Stomach smooth muscle (tissue), 2 donors: ENCODE results near the gene HDAC4.

Source experiments
- H3K27ac ChIP-seq: one replicate; pipeline ENCODE4 v1.7.0; 2013; ENCODE audit warnings: mild to moderate bottlenecking, low read length, inconsistent platforms
- H3K27me3 ChIP-seq, 2 donors: one replicate each; pipeline ENCODE4 v1.7.0; 2013; ENCODE audit warnings: low read length in 2 of 2; ENCODE audit not compliant: insufficient read depth in 2 of 2, control insufficient read depth in 1 of 2
- H3K36me3 ChIP-seq, 2 donors: one replicate each; pipeline ENCODE4 v1.7.0; 2013; ENCODE audit warnings: low read length in 2 of 2; ENCODE audit not compliant: control insufficient read depth in 2 of 2, insufficient read depth in 2 of 2
- H3K4me1 ChIP-seq: one replicate; pipeline ENCODE4 v1.7.0; 2013; ENCODE audit warnings: low read length; ENCODE audit not compliant: control insufficient read depth, insufficient read depth
- H3K4me3 ChIP-seq, 2 donors: one replicate each; pipeline ENCODE4 v1.7.0; 2013; ENCODE audit warnings: low read length in 2 of 2
- H3K9ac ChIP-seq, 2 donors: one replicate each; pipeline ENCODE4 v1.7.0; 2013; ENCODE audit warnings: low read length in 2 of 2, mild to moderate bottlenecking in 1 of 2
- H3K9me3 ChIP-seq, 2 donors: one replicate each; pipeline ENCODE4 v1.7.0; 2013; ENCODE audit warnings: low read length in 2 of 2; ENCODE audit not compliant: control insufficient read depth in 2 of 2
- donor health status: healthy.
- donor health status: Pancreatic carcinoma.

Gene HDAC4

GRCh38 chr2:239295377-239296019, 105.3 kb downstream of the HDAC4 start:
- peak overlapping the region; percentile 0 to 7 for H3K9ac ChIP-seq
- H3K27ac ChIP-seq = peak overlapping the region; percentile 62
- H3K36me3 ChIP-seq = no peaks in the 10 kb centered on the region
- H3K4me1 ChIP-seq = peaks cover 92% of the 10 kb centered on the region
- peak overlapping the region; percentile 26 to 64 for H3K4me3 ChIP-seq
- H3K27me3 ChIP-seq = no peaks in the 10 kb centered on the region
- no peaks in the 10 kb centered on the region for H3K9me3 ChIP-seq

DNA sequence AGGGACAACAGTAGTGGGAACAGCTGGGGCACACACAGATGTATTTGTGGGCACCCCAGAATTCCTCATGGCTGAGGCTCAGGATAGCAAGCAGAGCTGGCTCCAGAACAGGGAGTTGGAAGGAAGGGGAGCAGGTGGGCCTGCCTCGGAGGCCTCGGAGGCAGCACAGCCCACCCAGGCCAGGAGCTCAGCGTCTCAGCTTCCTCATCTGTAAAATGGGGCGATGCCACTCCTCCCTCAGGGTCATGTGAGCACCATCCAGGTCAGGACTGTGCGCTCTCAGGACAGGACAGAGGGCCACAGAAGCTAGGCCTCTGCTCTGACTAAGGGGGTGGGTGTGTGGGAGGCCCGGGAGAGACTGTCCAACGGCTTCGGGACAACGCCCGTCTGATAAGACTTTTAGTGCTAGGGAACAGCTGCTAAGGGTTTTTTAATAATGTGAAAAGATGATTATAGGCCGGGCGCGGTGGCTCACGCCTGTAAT, 106.2 kb downstream of the HDAC4 start:
- Histone ChIP-seq H3K9ac (no peak overlapping the region), H3K27me3 (no peaks in the 10 kb centered on the region), H3K27ac (peak overlapping the region; percentile 60), H3K36me3 (no peaks in the 10 kb centered on the region), H3K9me3 (no peaks in the 10 kb centered on the region), H3K4me1 (peaks cover 91% of the 10 kb centered on the region), H3K4me3 (no peak overlapping the region)

DNA sequence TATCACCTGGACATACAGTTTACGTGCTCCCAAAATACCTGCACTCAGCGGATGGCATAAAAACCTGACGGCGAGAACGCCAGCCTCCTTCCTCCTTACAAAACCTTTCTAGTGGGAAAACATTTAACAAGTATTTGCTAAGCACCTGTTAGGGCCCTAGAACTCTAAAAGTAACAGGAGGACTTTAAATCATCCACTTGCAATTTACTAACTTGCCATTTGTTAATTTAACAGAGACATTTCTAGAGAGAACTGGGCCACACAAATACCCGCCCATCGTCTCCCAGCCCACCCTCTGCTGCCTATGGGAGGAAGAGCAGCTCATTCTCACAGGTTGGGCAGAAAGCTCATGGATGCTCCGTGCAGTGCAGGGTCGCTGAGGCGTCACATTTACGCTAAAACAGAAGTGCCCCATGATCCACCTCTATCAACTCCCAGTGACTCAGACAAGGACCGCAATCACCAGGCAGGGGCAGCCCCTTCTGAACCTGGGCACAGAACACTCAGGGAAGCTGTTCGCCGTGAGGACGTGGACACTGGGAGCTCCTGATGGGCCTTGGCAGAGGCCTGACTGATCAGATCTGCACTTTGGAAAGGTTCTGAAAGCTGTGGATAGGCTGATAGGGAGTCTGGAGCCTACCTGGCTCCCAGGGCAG, 106.9 kb downstream of the HDAC4 start:
- H3K9me3 ChIP-seq = no peaks in the 10 kb centered on the region
- H3K9ac ChIP-seq = no peak overlapping the region
- peaks cover 88% of the 10 kb centered on the region for H3K4me1 ChIP-seq
- peak overlapping the region in 1 of 2 donors; percentile 22 for H3K4me3 ChIP-seq
- H3K27ac ChIP-seq = peak overlapping the region; percentile 83
- H3K36me3 ChIP-seq = no peaks in the 10 kb centered on the region
- H3K27me3 ChIP-seq = no peaks in the 10 kb centered on the region

DNA sequence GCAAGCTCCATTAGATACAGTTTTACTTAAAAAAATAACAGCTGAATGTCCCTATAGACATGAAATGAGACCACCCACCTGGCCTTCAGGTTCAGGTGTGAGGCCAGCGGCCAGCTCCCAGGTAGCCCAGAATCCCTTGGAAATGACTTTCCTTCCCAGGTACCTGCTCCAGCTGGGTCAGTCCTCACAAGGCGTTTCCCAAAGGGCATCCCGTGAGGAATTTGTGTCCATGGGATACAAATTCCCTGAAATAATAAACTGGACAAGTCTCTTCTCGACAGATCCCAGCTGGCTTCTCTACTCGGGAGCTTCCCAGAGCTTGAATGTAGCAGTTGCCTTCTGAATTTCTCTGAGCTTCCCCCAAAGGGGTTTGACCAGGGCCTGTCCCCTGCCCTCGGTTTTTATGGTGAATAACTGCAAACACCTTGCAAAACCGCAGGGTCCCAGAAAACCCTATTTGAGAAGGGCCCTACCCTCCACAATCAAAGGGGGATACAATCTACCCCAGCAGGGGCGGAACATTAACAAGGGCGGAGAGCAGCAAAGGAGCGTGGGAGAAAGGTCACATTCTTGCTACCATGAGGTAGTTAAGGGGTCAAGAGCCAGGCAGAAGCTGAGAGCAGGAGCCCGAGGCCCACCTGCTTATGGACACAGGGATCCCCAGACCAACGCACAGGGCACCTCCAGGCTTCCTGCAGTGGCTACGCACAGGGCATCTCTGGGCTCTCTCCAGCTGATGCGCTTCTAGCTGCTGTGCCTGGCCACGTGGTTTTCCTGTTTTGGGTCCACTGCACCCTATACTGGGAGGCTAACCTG, 107.7 kb downstream of the HDAC4 start:
- peak overlapping the region in 1 of 2 donors; percentile 8 for H3K4me3 ChIP-seq
- H3K9ac ChIP-seq = no peak overlapping the region
- H3K27ac ChIP-seq = peak overlapping the region; percentile 83
- H3K9me3 ChIP-seq = no peaks in the 10 kb centered on the region
- H3K27me3 ChIP-seq = no peaks in the 10 kb centered on the region
- H3K4me1 ChIP-seq = peaks cover 87% of the 10 kb centered on the region
- no peaks in the 10 kb centered on the region for H3K36me3 ChIP-seq

GRCh38 chr2:239292531-239292930, 108.3 kb downstream of the HDAC4 start:
- Histone ChIP-seq H3K4me1 (peaks cover 89% of the 10 kb centered on the region), H3K9me3 (no peaks in the 10 kb centered on the region), H3K36me3 (no peaks in the 10 kb centered on the region), H3K27ac (peak overlapping the region; percentile 83), H3K9ac (no peak overlapping the region), H3K27me3 (no peaks in the 10 kb centered on the region), H3K4me3 (no peak overlapping the region)

DNA sequence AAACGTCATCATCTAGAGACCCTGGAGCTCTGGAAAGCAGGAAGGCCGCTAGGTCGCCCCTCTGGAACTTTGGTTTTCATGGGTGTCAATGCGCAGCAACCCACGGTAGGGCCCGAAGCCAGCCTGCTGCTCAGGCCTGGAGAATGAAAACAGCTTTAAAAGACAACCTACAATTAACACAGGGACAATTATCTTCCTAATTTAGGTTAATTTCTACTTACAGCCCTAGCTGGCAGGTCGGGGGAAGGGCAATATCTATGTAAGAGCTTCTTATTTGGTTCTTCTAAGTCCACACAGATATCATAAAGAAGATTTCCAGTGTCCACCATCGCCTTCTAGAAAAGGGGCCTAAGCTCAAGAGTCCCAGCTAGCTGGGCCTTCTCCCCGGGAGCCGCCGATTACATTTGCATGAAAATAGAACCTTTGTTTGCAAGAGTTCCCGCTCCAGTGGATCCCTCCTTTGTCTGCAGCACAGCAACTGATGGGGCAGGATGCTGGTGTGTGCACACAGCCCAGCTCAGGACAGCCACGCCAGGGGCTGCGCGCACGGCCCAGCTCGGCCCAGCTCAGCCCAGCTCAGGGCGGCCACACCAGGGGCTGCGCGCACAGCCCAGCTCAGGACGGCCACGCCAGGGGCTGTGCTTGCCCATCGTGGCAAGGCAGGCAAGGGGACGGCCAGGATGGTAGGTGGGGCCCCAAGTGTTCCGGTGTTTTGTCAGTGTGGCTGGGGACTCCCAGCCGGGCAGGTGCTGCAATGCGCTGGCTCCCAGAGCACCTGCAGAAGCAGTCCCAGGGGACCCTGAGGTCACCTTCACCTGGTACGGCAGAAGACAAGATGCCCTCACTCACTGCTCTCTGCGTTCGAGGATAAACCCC, 109.1 kb downstream of the HDAC4 start:
- Histone ChIP-seq H3K9me3 (no peaks in the 10 kb centered on the region), H3K27ac (peak overlapping the region; percentile 83), H3K4me1 (peaks cover 87% of the 10 kb centered on the region), H3K9ac (no peak overlapping the region), H3K36me3 (no peaks in the 10 kb centered on the region), H3K4me3 (no peak overlapping the region), H3K27me3 (no peaks in the 10 kb centered on the region)

- Histone ChIP-seq H3K4me3 (peak overlapping the region in 1 of 2 donors; percentile 8), H3K36me3 (no peaks in the 10 kb centered on the region), H3K27ac (peak overlapping the region; percentile 83), H3K9ac (no peak overlapping the region), H3K27me3 (no peaks in the 10 kb centered on the region), H3K9me3 (no peaks in the 10 kb centered on the region), H3K4me1 (peaks cover 85% of the 10 kb centered on the region)
These were observed 110.0 kb downstream of the HDAC4 start for GRCh38 chr2:239290618-239291474.

GRCh38 chr2:239289545-239289944, 111.3 kb downstream of the HDAC4 start:
- Histone ChIP-seq H3K9ac (no peak overlapping the region), H3K27me3 (no peaks in the 10 kb centered on the region), H3K36me3 (no peaks in the 10 kb centered on the region), H3K27ac (peak overlapping the region; percentile 63), H3K4me3 (no peak overlapping the region), H3K4me1 (peaks cover 90% of the 10 kb centered on the region), H3K9me3 (no peaks in the 10 kb centered on the region)

GRCh38 chr2:239288951-239289511, 111.8 kb downstream of the HDAC4 start:
- no peaks in the 10 kb centered on the region for H3K27me3 ChIP-seq
- H3K9me3 ChIP-seq = no peaks in the 10 kb centered on the region
- H3K9ac ChIP-seq = peak overlapping the region in 1 of 2 donors; percentile 12
- no peaks in the 10 kb centered on the region for H3K36me3 ChIP-seq
- peaks cover 90% of the 10 kb centered on the region for H3K4me1 ChIP-seq
- peak overlapping the region; percentile 63 for H3K27ac ChIP-seq
- H3K4me3 ChIP-seq = peak overlapping the region in 1 of 2 donors; percentile 24
